WTC11 (cell line): ENCODE data around the gene LDAH.

Source experiments
- CREM ChIP-seq: sonication (generic); formaldehyde crosslinking; IDR thresholded peaks from 2 replicates; pipeline ENCODE4 v1.8.1; 2022; ENCODE audit warnings: mild to moderate bottlenecking, missing genetic modification reagents, moderate library complexity
- ELF4 ChIP-seq: sonication (generic); formaldehyde crosslinking; IDR thresholded peaks from 2 replicates; pipeline ENCODE4 v1.8.1; 2022; ENCODE audit warnings: low read depth, mild to moderate bottlenecking, moderate library complexity, missing genetic modification reagents
- FOXP1 ChIP-seq: sonication (generic); formaldehyde crosslinking; IDR thresholded peaks from 2 replicates; pipeline ENCODE4 v1.8.0; 2022; ENCODE audit warnings: missing genetic modification reagents, mild to moderate bottlenecking, moderate library complexity, borderline replicate concordance
- GABPB1 ChIP-seq: sonication (generic); formaldehyde crosslinking; IDR thresholded peaks from 2 replicates; pipeline ENCODE4 v1.8.1; 2023; ENCODE audit warnings: mild to moderate bottlenecking, missing genetic modification reagents
- NR2C2 ChIP-seq: sonication (generic); formaldehyde crosslinking; IDR thresholded peaks from 2 replicates; pipeline ENCODE4 v1.8.0; 2022; ENCODE audit warnings: mild to moderate bottlenecking, missing genetic modification reagents
- TF ChIP-seq, protein P1 (sequence below): fragments of 200-600 bp; IDR thresholded peaks from 2 replicates; pipeline ENCODE4 v1.8.0; 2022; ENCODE audit warnings: antibody characterized with exemption
- TF ChIP-seq, protein P2 (sequence below): sonication (generic); formaldehyde crosslinking; IDR thresholded peaks from 2 replicates; pipeline ENCODE4 v1.8.0; 2022; ENCODE audit warnings: mild to moderate bottlenecking, missing genetic modification reagents
- TF ChIP-seq, protein P3 (sequence below): sonication (generic); formaldehyde crosslinking; IDR thresholded peaks from 2 replicates; pipeline ENCODE4 v1.8.0; 2022; ENCODE audit warnings: mild to moderate bottlenecking, missing genetic modification reagents

DNA sequence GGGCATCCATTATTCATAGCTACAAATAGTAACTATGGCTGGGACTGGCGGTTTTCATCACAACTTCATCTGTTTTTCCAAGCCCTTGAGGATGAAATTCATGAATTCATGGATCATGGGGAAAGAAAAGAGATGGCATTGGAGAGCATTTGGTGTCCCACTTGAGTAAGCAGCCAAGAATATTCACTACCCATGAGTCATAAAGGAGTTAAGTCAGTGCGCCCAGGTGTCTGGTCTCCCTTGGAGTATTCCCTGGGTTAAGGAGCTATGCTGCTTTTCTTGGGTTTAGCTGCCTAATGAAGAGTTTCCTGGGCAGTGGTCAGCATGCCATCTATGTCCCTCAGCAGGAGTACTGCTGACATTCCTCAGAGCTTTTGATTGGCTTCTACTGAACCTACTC is 21.3 kb upstream of the LDAH start:
- TF ChIP-seq, protein P1, sequence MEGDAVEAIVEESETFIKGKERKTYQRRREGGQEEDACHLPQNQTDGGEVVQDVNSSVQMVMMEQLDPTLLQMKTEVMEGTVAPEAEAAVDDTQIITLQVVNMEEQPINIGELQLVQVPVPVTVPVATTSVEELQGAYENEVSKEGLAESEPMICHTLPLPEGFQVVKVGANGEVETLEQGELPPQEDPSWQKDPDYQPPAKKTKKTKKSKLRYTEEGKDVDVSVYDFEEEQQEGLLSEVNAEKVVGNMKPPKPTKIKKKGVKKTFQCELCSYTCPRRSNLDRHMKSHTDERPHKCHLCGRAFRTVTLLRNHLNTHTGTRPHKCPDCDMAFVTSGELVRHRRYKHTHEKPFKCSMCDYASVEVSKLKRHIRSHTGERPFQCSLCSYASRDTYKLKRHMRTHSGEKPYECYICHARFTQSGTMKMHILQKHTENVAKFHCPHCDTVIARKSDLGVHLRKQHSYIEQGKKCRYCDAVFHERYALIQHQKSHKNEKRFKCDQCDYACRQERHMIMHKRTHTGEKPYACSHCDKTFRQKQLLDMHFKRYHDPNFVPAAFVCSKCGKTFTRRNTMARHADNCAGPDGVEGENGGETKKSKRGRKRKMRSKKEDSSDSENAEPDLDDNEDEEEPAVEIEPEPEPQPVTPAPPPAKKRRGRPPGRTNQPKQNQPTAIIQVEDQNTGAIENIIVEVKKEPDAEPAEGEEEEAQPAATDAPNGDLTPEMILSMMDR: no peak
- TF ChIP-seq FOXP1 (CRISPR knock-in tag) (no peak), CREM (CRISPR knock-in tag) (no peak), NR2C2 (CRISPR knock-in tag) (no peak), ELF4 (CRISPR knock-in tag) (no peak), GABPB1 (no peak)
- TF ChIP-seq, protein P2, sequence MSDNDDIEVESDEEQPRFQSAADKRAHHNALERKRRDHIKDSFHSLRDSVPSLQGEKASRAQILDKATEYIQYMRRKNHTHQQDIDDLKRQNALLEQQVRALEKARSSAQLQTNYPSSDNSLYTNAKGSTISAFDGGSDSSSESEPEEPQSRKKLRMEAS (CRISPR knock-in tag): no peak
- TF ChIP-seq, protein P3, sequence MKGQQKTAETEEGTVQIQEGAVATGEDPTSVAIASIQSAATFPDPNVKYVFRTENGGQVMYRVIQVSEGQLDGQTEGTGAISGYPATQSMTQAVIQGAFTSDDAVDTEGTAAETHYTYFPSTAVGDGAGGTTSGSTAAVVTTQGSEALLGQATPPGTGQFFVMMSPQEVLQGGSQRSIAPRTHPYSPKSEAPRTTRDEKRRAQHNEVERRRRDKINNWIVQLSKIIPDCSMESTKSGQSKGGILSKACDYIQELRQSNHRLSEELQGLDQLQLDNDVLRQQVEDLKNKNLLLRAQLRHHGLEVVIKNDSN (CRISPR knock-in tag): no peak
